H9 (cell line): ENCODE data around the gene DMBT1. TPM values are rescaled to one million over a fixed set of nuclear protein-coding genes. Genes with fewer than 3 reads are reported as not detected.

Experiments used
- DNase-seq: peaks from one replicate; pipeline ENCODE4 v3.0.0-alpha.2; 2017
- H2AFZ ChIP-seq: one replicate; pipeline ENCODE4 v1.6.1; 2013; ENCODE audit warnings: mild to moderate bottlenecking, low read length, control low read depth, moderate library complexity
- H2AK5ac ChIP-seq: 2 replicates; pipeline ENCODE4 v1.6.1; 2013; ENCODE audit warnings: low read length, control low read depth, mixed read lengths; ENCODE audit not compliant: insufficient read length
- H2BK120ac ChIP-seq: one replicate; pipeline ENCODE4 v1.6.1; 2013; ENCODE audit warnings: low read depth, mild to moderate bottlenecking, low read length, control low read depth, inconsistent platforms; ENCODE audit not compliant: poor library complexity, severe bottlenecking
- H2BK12ac ChIP-seq: 2 replicates; pipeline ENCODE4 v1.6.1; 2013; ENCODE audit warnings: low read length, control low read depth, mixed read lengths, low read depth; ENCODE audit not compliant: insufficient read length
- H2BK15ac ChIP-seq: 2 replicates; pipeline ENCODE4 v1.6.1; 2013; ENCODE audit warnings: low read depth, low read length, control low read depth
- H2BK20ac ChIP-seq: one replicate; pipeline ENCODE4 v1.6.1; 2013; ENCODE audit warnings: low read depth, mild to moderate bottlenecking, low read length, control low read depth, inconsistent platforms; ENCODE audit not compliant: poor library complexity, severe bottlenecking
- H2BK5ac ChIP-seq: 2 replicates; pipeline ENCODE4 v1.6.1; 2013; ENCODE audit warnings: low read length, control low read depth, mixed read lengths; ENCODE audit not compliant: insufficient read length
- H3K14ac ChIP-seq: 2 replicates; pipeline ENCODE4 v1.6.1; 2013; ENCODE audit warnings: low read length, control low read depth; ENCODE audit not compliant: insufficient read depth
- H3K18ac ChIP-seq: 2 replicates; pipeline ENCODE4 v1.6.1; 2013; ENCODE audit warnings: low read depth, mild to moderate bottlenecking, mixed read lengths, low read length, control low read depth; ENCODE audit not compliant: insufficient read length
- H3K23ac ChIP-seq: 2 replicates; pipeline ENCODE4 v1.6.1; 2013; ENCODE audit warnings: low read length, control low read depth, mixed read lengths, low read depth; ENCODE audit not compliant: insufficient read length
- H3K23me2 ChIP-seq: 2 replicates; pipeline ENCODE4 v1.6.1; 2013; ENCODE audit warnings: low read depth, mild to moderate bottlenecking, mixed read lengths, low read length, control low read depth; ENCODE audit not compliant: insufficient read length, poor library complexity, severe bottlenecking
- H3K27ac ChIP-seq: 2 replicates; pipeline ENCODE4 v1.5.1; 2013; ENCODE audit warnings: low read length, control low read depth, mixed read lengths, low read depth; ENCODE audit not compliant: insufficient read length
- H3K27me3 ChIP-seq: 2 replicates; pipeline ENCODE4 v1.6.1; 2013; ENCODE audit warnings: low read length, control low read depth, inconsistent platforms; ENCODE audit not compliant: insufficient read depth
- H3K4ac ChIP-seq: 2 replicates; pipeline ENCODE4 v1.6.1; 2013; ENCODE audit warnings: low read depth, mild to moderate bottlenecking, control low read depth, inconsistent platforms, low read length, moderate library complexity
- H3K4me1 ChIP-seq: 2 replicates; pipeline ENCODE4 v1.6.1; 2013; ENCODE audit warnings: low read length, control low read depth, inconsistent platforms; ENCODE audit not compliant: insufficient read depth
- H3K4me2 ChIP-seq: 2 replicates; pipeline ENCODE4 v1.6.1; 2013; ENCODE audit warnings: low read length, control low read depth, mixed read lengths; ENCODE audit not compliant: insufficient read length, insufficient read depth
- H3K56ac ChIP-seq: 2 replicates; pipeline ENCODE4 v1.6.1; 2013; ENCODE audit warnings: low read depth, mild to moderate bottlenecking, mixed read lengths, low read length, control low read depth; ENCODE audit not compliant: insufficient read length
- H3K79me1 ChIP-seq: 2 replicates; pipeline ENCODE4 v1.6.1; 2013; ENCODE audit warnings: low read depth, mild to moderate bottlenecking, moderate library complexity, low read length, control low read depth, inconsistent platforms; ENCODE audit not compliant: insufficient read depth, poor library complexity, severe bottlenecking
- H3K79me2 ChIP-seq: 2 replicates; pipeline ENCODE4 v1.6.1; 2013; ENCODE audit warnings: low read length, control low read depth, inconsistent platforms; ENCODE audit not compliant: insufficient read depth
- H3K9ac ChIP-seq: 2 replicates; pipeline ENCODE4 v1.6.1; 2013; ENCODE audit warnings: low read length, control low read depth, mixed read lengths; ENCODE audit not compliant: insufficient read length; ENCODE audit errors: extremely low read depth
- H3K9me3 ChIP-seq: one replicate; pipeline ENCODE4 v1.6.1; 2013; ENCODE audit warnings: low read depth, low read length, inconsistent platforms; ENCODE audit not compliant: control insufficient read depth
- H3T11ph ChIP-seq: one replicate; pipeline ENCODE4 v1.6.1; 2013; ENCODE audit warnings: mild to moderate bottlenecking, low read length, control low read depth, inconsistent platforms
- H4K20me1 ChIP-seq: one replicate; pipeline ENCODE4 v1.6.1; 2013; ENCODE audit not compliant: control insufficient read depth, insufficient read length, insufficient read depth
- H4K5ac ChIP-seq: 2 replicates; pipeline ENCODE4 v1.6.1; 2013; ENCODE audit warnings: low read depth, mild to moderate bottlenecking, mixed read lengths, low read length, control low read depth; ENCODE audit not compliant: insufficient read length
- H4K8ac ChIP-seq: replicated peaks from 2 replicates; pipeline ENCODE4 v1.6.1; 2013; ENCODE audit warnings: low read length, control low read depth, mixed read lengths, low read depth; ENCODE audit not compliant: insufficient read length
- H4K91ac ChIP-seq: 2 replicates; pipeline ENCODE4 v1.6.1; 2013; ENCODE audit warnings: low read depth, mild to moderate bottlenecking, moderate library complexity, mixed read lengths, low read length, control low read depth; ENCODE audit not compliant: insufficient read length
- H3K27ac Mint-ChIP-seq, 3 experiments: 2 replicates in 2 of 3; 3 replicates in 1 of 3; pipeline ENCODE4 v1.8.0; 2020 to 2021; ENCODE audit warnings: mixed read lengths in 3 of 3, mild to moderate bottlenecking in 1 of 3, moderate library complexity in 1 of 3
- H3K27me3 Mint-ChIP-seq: 2 replicates; pipeline ENCODE4 v1.8.0; 2021; ENCODE audit warnings: low read depth, mild to moderate bottlenecking, moderate library complexity, mixed read lengths
- H3K36me3 Mint-ChIP-seq, 3 experiments: 2 replicates in 2 of 3; 3 replicates in 1 of 3; pipeline ENCODE4 v1.8.0; 2020 to 2021; ENCODE audit warnings: low read depth in 3 of 3, mixed read lengths in 3 of 3; ENCODE audit not compliant: insufficient read depth in 1 of 3
- H3K4me1 Mint-ChIP-seq, 2 experiments: 2 replicates each; pipeline ENCODE4 v1.8.0; 2020; ENCODE audit warnings: mixed read lengths in 2 of 2
- H3K4me3 Mint-ChIP-seq, 2 experiments: 2 replicates in 1 of 2; 3 replicates in 1 of 2; pipeline ENCODE4 v1.8.0; 2020 to 2021; ENCODE audit warnings: mild to moderate bottlenecking in 2 of 2, mixed read lengths in 2 of 2, moderate library complexity in 1 of 2
- H3K9me3 Mint-ChIP-seq, 2 experiments: 2 replicates in 1 of 2; 3 replicates in 1 of 2; pipeline ENCODE4 v1.8.0; 2020; ENCODE audit warnings: mild to moderate bottlenecking in 2 of 2, mixed read lengths in 2 of 2, moderate library complexity in 1 of 2
- CTCF ChIP-seq: fragments of 200-600 bp; sonication (generic); conservative IDR thresholded peaks from 3 replicates; pipeline ENCODE4 v1.8.0; 2021; ENCODE audit warnings: antibody characterized with exemption, mild to moderate bottlenecking
- WGBS: extraction: QIAGEN DNeasy Blood & Tissue Kit; methylation state at CpG from one replicate; pipeline ENCODE4 v1.1.7; 2013; ENCODE audit warnings: missing lambda C conversion rate, low lambda C conversion rate, mixed read lengths; ENCODE audit not compliant: insufficient read length; ENCODE audit errors: extremely low coverage; 5-methylcytosine and 5-hydroxymethylcytosine counted together
- total RNA-seq: library from RNA; stranded (reverse); gene quantifications from 2 replicates; pipeline ENCODE4 v1.2.1, GENCODE V29; 2021

The DMBT1 gene
- total RNA-seq, 1 experiment from 2014 or later: 0.04 TPM

GRCh38 chr10:122632576-122632975, 72.0 kb downstream of the DMBT1 start:
- Histone ChIP-seq H2AFZ (no peak overlapping the region), H2AK5ac (no peak overlapping the region), H3K4me1 (no peaks in the 10 kb centered on the region), H3K27ac (no peak overlapping the region), H4K20me1 (no peaks in the 10 kb centered on the region), H2BK12ac (no peak overlapping the region), H2BK20ac (no peak overlapping the region), H4K5ac (no peak overlapping the region), H3K9me3 (no peaks in the 10 kb centered on the region), H3K18ac (no peak overlapping the region), H3K79me2 (no peaks in the 10 kb centered on the region), H2BK15ac (no peak overlapping the region), H3K27me3 (no peaks in the 10 kb centered on the region), H3T11ph (no peak overlapping the region), H3K4ac (no peak overlapping the region), H2BK5ac (no peak overlapping the region), H3K56ac (no peak overlapping the region), H4K8ac (no peak overlapping the region), H3K14ac (no peak overlapping the region), H3K79me1 (no peaks in the 10 kb centered on the region), H3K4me2 (no peak overlapping the region), H4K91ac (no peak overlapping the region), H2BK120ac (no peak overlapping the region), H3K23me2 (no peaks in the 10 kb centered on the region), H3K9ac (no peak overlapping the region), H3K23ac (no peak overlapping the region)
- TF ChIP-seq CTCF: no peak
- Mint-ChIP-seq H3K4me3 (no peak overlapping the region; a peak in 1 of 5 replicates), H3K36me3 (no peaks in the 10 kb centered on the region; a peak in 1 of 7 replicates), H3K4me1 (peaks cover 6 to 8% of the 10 kb centered on the region in 2 experiments), H3K27me3 (peaks cover 2% of the 10 kb centered on the region), H3K27ac (no peak overlapping the region; a peak in 1 of 7 replicates), H3K9me3 (no peaks in the 10 kb centered on the region)
- DNase-seq: no peak
- no CpG with 5 or more reads among the region's 3 CpGs for WGBS
